ENCODE data around the gene PTPRE.

GRCh38 chr10:128087146-128087883 lies 180.4 kb downstream of the PTPRE start:
- no peak for TF ChIP-seq POLR2A (IDR thresholded peaks at IDR 0.05)
- TF ChIP-seq CTCF (IDR thresholded peaks at IDR 0.05) = no peak
